Stimulated activated CD4-positive, alpha-beta T cell treated with anti-CD3 and anti-CD28 coated beads, TNF-alpha, amount 100 ng/mL, for 1 hour (primary cell): ENCODE data around the gene RUNDC3A.
"Not testable (repeated sequence)": the region's sequence is repeated elsewhere in the genome, so short reads cannot be mapped to it uniquely, and the experiment has no call there.

Experiments used
- DNase-seq, 3 donors: peaks; one replicate each; pipeline ENCODE4 v3.0.0-alpha.2; 2020; ENCODE audit warnings: low read depth in 3 of 3, low spot score in 1 of 3

The RUNDC3A gene

GRCh38 chr17:44358066-44358465 is 49.7 kb downstream of the RUNDC3A start:
- no peak for DNase-seq

GRCh38 chr17:44359006-44359405 is 50.6 kb downstream of the RUNDC3A start:
- no peak for DNase-seq

- no peak for DNase-seq
Measured at GRCh38 chr17:44359458-44360143, 51.2 kb downstream of the RUNDC3A start.

GRCh38 chr17:44360144-44360533 is 51.7 kb downstream of the RUNDC3A start:
- DNase-seq: no peak

- DNase-seq: no peak
Measured at GRCh38 chr17:44360826-44361225, 52.4 kb downstream of the RUNDC3A start.

- DNase-seq: no peak
Measured at GRCh38 chr17:44361292-44362260, 53.2 kb downstream of the RUNDC3A start.

- no peak for DNase-seq
Measured at GRCh38 chr17:44362459-44362948, 54.1 kb downstream of the RUNDC3A start.

- no peak for DNase-seq
Measured at GRCh38 chr17:44362949-44363612, 54.7 kb downstream of the RUNDC3A start.

GRCh38 chr17:44363613-44364159 is 55.3 kb downstream of the RUNDC3A start, which contains the start of gene FAM171A2:
TSS of gene FAM171A2 (minus strand) at chr17:44363853. CDS start at chr17:44363714, 139 bp downstream.
- peak in 2 of 3 donors; percentile 33 to 61 for DNase-seq

GRCh38 chr17:44365051-44365450 is 56.6 kb downstream of the RUNDC3A start:
- not testable (repeated sequence) for DNase-seq

GRCh38 chr17:44367231-44367979 is 59.0 kb downstream of the RUNDC3A start:
- DNase-seq: no peak
